K562 (cell line): ENCODE measurements around the gene PLCG2. TPM values are rescaled to one million over a fixed set of nuclear protein-coding genes. Genes with fewer than 3 reads are reported as not detected.

Experiments used
- ATAC-seq: fragments of 200-7000 bp; cut with Tn5 transposase; 3 replicates; pipeline ENCODE4 v1.9.1; 2020; ENCODE audit warnings: moderate library complexity
- BruUV-seq: library from RNA; stranded (reverse); fragments of 400-500 nt; replicated peaks from 2 replicates; lab custom pipeline; 2021; lab: Mats Ljungman, UMichigan
- CTCF ChIA-PET: fragments of 300-600 bp; formaldehyde crosslinking; extraction: SDS; loops from one replicate; lab custom pipeline; 2021; ENCODE audit warnings: low intra/inter-chr PET ratio; lab: Yijun Ruan, JAX
- POLR2A ChIA-PET: fragments of 300-600, 350-650 bp; sonication (Branson Sonifier 250); formaldehyde crosslinking; extraction: SDS; loops from one replicate; lab custom pipeline; 2021; ENCODE audit warnings: antibody characterized with exemption, inconsistent platforms; lab: Yijun Ruan, JAX
- DNase-seq, 4 experiments: peaks; one replicate each; pipeline versions ENCODE4 v3.0.0 to v3.0.0-alpha.2; 2011 to 2018; ENCODE audit warnings: low spot score in 3 of 4, mixed read lengths in 3 of 4; ENCODE audit errors: extremely low read depth in 1 of 4
- FAIRE-seq: peaks from 2 replicates; lab custom pipeline; 2011; peaks lifted over from hg19 to GRCh38; lab: Jason Lieb, UNC
- H2AFZ ChIP-seq: 2 replicates; pipeline ENCODE4 v1.6.0; 2011; ENCODE audit warnings: low read depth, low read length, control low read depth, inconsistent platforms
- H3K27ac ChIP-seq: fragments of 200-600 bp; 3 replicates; pipeline ENCODE4 v1.8.0; 2011; ENCODE audit warnings: low read depth, mild to moderate bottlenecking, control low read depth, inconsistent platforms, low read length, moderate library complexity, mixed read lengths; ENCODE audit errors: extremely low read depth
- H3K27me3 ChIP-seq, 2 experiments: fragments of 300-600 bp in 1 of 2; 2 replicates in 1 of 2; 3 replicates in 1 of 2; pipeline versions ENCODE4 v1.6.0 to v1.8.0; 2011; ENCODE audit warnings: inconsistent platforms in 2 of 2, low read length in 2 of 2, mild to moderate bottlenecking in 1 of 2, mixed read lengths in 1 of 2, moderate library complexity in 1 of 2; ENCODE audit not compliant: control insufficient read depth in 2 of 2, insufficient read depth in 2 of 2
- H3K36me3 ChIP-seq: fragments of 300-600 bp; 3 replicates; pipeline ENCODE4 v1.8.0; 2011; ENCODE audit warnings: mild to moderate bottlenecking, low read length, inconsistent platforms; ENCODE audit not compliant: control insufficient read depth, insufficient read depth
- H3K4me1 ChIP-seq, 2 experiments: fragments of 200-600 bp in 1 of 2; replicated peaks in 1 of 2; 2 replicates in 1 of 2; 3 replicates in 1 of 2; pipeline versions ENCODE4 v1.5.1 to v1.8.0; 2011; ENCODE audit warnings: inconsistent platforms in 2 of 2, low read length in 2 of 2, mild to moderate bottlenecking in 1 of 2, mixed read lengths in 1 of 2, moderate library complexity in 1 of 2; ENCODE audit not compliant: control insufficient read depth in 2 of 2, insufficient read depth in 2 of 2
- H3K4me2 ChIP-seq: 2 replicates; pipeline ENCODE4 v1.6.1; 2011; ENCODE audit warnings: low read length, control low read depth, inconsistent platforms, mixed read lengths; ENCODE audit not compliant: insufficient read depth
- H3K4me3 ChIP-seq: fragments of 200-600 bp; sonication (generic), shearing (Covaris generic); 2 replicates; pipeline ENCODE4 v1.5.1; 2016; ENCODE audit warnings: control low read depth, inconsistent platforms
- H3K79me2 ChIP-seq: fragments of 200-600 bp; 3 replicates; pipeline ENCODE4 v1.8.0; 2011; ENCODE audit warnings: low read length, inconsistent platforms; ENCODE audit not compliant: control insufficient read depth, insufficient read depth
- H3K9ac ChIP-seq, 2 experiments: 2 replicates each; pipeline versions ENCODE4 v1.6.0 to v1.6.1; 2011; ENCODE audit warnings: low read depth in 2 of 2, low read length in 2 of 2, control low read depth in 1 of 2, inconsistent platforms in 1 of 2, mild to moderate bottlenecking in 1 of 2, mixed read lengths in 1 of 2; ENCODE audit not compliant: insufficient read depth in 1 of 2
- H3K9me1 ChIP-seq: one replicate; pipeline ENCODE4 v1.6.0; 2011; ENCODE audit warnings: inconsistent platforms, mild to moderate bottlenecking, low read length, moderate library complexity; ENCODE audit not compliant: control insufficient read depth, insufficient read depth
- H3K9me3 ChIP-seq: replicated peaks from 2 replicates; pipeline ENCODE4 v1.5.1; 2011; ENCODE audit warnings: low read depth, low read length, inconsistent platforms; ENCODE audit not compliant: control insufficient read depth, insufficient read depth
- H4K20me1 ChIP-seq: replicated peaks from 2 replicates; pipeline ENCODE4 v1.6.1; 2011; ENCODE audit warnings: low read length, inconsistent platforms, mixed read lengths; ENCODE audit not compliant: control insufficient read depth, insufficient read depth
- BCOR ChIP-seq: fragments of 450-650 bp; IDR thresholded peaks from 2 replicates; pipeline ENCODE4 v1.6.1; 2016
- CBX5 ChIP-seq: IDR thresholded peaks from 2 replicates; pipeline ENCODE4 v1.6.1; 2014; ENCODE audit warnings: low read depth, borderline replicate concordance
- KDM1A ChIP-seq, 2 experiments: fragments of 450-650 bp; IDR thresholded peaks; 2 replicates each; pipeline ENCODE4 v1.6.1; 2016; ENCODE audit warnings: mild to moderate bottlenecking in 2 of 2
- RBM25 ChIP-seq: fragments of 200-400 bp; formaldehyde crosslinking; IDR thresholded peaks from 2 replicates; pipeline ENCODE4 v1.6.1; 2018; ENCODE audit warnings: low read length, low read depth, moderate library complexity; ENCODE audit not compliant: severe bottlenecking
- ZFP36 ChIP-seq: fragments of 150-350 bp; IDR thresholded peaks from 2 replicates; pipeline ENCODE4 v1.6.1; 2018; ENCODE audit warnings: low read length, low read depth; ENCODE audit not compliant: partially characterized antibody
- ZNF436 ChIP-seq: fragments of 250-450, 450-650 bp; sonication (Bioruptor Pico); formaldehyde crosslinking; IDR thresholded peaks from 2 replicates; pipeline ENCODE4 v1.7.0; 2020; ENCODE audit warnings: mild to moderate bottlenecking
- WGBS: fragments of 100-300 bp; shearing (Covaris generic); methylation state at CpG from one replicate; pipeline ENCODE4 v1.1.6; 2016; ENCODE audit warnings: low coverage, mixed read lengths; ENCODE audit not compliant: insufficient coverage; ENCODE audit errors: missing lambda C conversion rate; 5-methylcytosine and 5-hydroxymethylcytosine counted together
- in situ Hi-C: fragments of 300-500 bp; cut with MboI; formaldehyde crosslinking; loops from 4 replicates; pipeline ENCODE4 v1.15.0; 2018; ENCODE audit warnings: inconsistent platforms, mixed read lengths
- intact Hi-C: fragments of 100-400 bp; cut with micrococcal nuclease; formaldehyde crosslinking; loops from 2 replicates; pipeline ENCODE4 v1.14.2; 2022
- polyA plus RNA-seq, 8 experiments: library from polyadenylated mRNA; depleted of rRNA in 4 of 8; stranded (reverse) in 5 of 8; unstranded in 3 of 8; fragments of >200 nt; fragmentation: Nextera tagmentation in 2 of 8; fragmentation: Illumina TruSeq in 1 of 8; extraction: Ambion mirVana in 2 of 8; extraction: Trizol in 1 of 8; gene quantifications; 2 replicates each; pipeline versions ENCODE4 v1.2.1 to v1.2.3, GENCODE V29; 2011 to 2014; ENCODE audit warnings: inconsistent platforms in 1 of 8, missing spikeins in 1 of 8
- total RNA-seq, 7 experiments: library from RNA; depleted of rRNA in 6 of 7; stranded (reverse); fragments of >200 nt in 6 of 7; fragmentation: Illumina TruSeq in 2 of 7; extraction: Trizol in 2 of 7; gene quantifications; 2 replicates each; pipeline versions ENCODE4 v1.2.1 to v1.2.3, GENCODE V29; 2011 to 2021; ENCODE audit warnings: low replicate concordance in 1 of 7

The PLCG2 gene
- total and polyA plus RNA-seq, 9 of the 15 experiments (the other 6 are each of a cell fraction or from before 2014, with no cell fraction given): 0.94 to 7.1 (median 3.1) TPM

GRCh38 chr16:81927561-81928185 is 148.6 kb downstream of the PLCG2 start:
- peaks cover 24 to 47% of the 10 kb centered on the region in 2 experiments; a peak in 4 of 5 replicates for H3K27me3 ChIP-seq
- H2AFZ ChIP-seq: no peak overlapping the region
- in situ Hi-C loops: no loop called here
- DNase-seq (no peak), ATAC-seq (no peak), FAIRE-seq (no peak)
- H3K9me1 ChIP-seq: no peaks in the 10 kb centered on the region
- H3K79me2 ChIP-seq: no peaks in the 10 kb centered on the region
- CTCF ChIA-PET: no interaction called here
- H4K20me1 ChIP-seq: no peaks in the 10 kb centered on the region
- H3K9me3 ChIP-seq: no peaks in the 10 kb centered on the region
- POLR2A ChIA-PET: no interaction called here
- no peak overlapping the region for H3K4me3 ChIP-seq
- H3K4me2 ChIP-seq: no peak overlapping the region
- no peak overlapping the region for H3K9ac ChIP-seq
- H3K4me1 ChIP-seq: peaks cover 5 to 10% of the 10 kb centered on the region in 2 experiments; a peak in 3 of 5 replicates
- H3K27ac ChIP-seq: no peak overlapping the region
- H3K36me3 ChIP-seq: no peaks in the 10 kb centered on the region
- 22% methylated on average over 5 of the region's 5 CpGs for WGBS
- no TSS peak for BruUV-seq
- TF ChIP-seq ZNF436 (CRISPR knock-in tag) (peak; percentile 75), RBM25 (peak; percentile 23), KDM1A (IDR thresholded peaks at IDR 0.05) (0 out of 4 replicates have a peak, but pooled peaks have one; percentile 15 to 18), ZFP36 (peak; percentile 96), CBX5 (no peak), BCOR (peak; percentile 49; the same call in 1 of the 2 replicates)
- intact Hi-C loops: no loop called here
